RKO (cell line): ENCODE results near the gene IPPK.

Source experiments
- DNase-seq: peaks from one replicate; pipeline ENCODE4 v3.0.0-alpha.2; 2016; ENCODE audit warnings: low spot score

IPPK gene, protein sequence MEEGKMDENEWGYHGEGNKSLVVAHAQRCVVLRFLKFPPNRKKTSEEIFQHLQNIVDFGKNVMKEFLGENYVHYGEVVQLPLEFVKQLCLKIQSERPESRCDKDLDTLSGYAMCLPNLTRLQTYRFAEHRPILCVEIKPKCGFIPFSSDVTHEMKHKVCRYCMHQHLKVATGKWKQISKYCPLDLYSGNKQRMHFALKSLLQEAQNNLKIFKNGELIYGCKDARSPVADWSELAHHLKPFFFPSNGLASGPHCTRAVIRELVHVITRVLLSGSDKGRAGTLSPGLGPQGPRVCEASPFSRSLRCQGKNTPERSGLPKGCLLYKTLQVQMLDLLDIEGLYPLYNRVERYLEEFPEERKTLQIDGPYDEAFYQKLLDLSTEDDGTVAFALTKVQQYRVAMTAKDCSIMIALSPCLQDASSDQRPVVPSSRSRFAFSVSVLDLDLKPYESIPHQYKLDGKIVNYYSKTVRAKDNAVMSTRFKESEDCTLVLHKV

DNA sequence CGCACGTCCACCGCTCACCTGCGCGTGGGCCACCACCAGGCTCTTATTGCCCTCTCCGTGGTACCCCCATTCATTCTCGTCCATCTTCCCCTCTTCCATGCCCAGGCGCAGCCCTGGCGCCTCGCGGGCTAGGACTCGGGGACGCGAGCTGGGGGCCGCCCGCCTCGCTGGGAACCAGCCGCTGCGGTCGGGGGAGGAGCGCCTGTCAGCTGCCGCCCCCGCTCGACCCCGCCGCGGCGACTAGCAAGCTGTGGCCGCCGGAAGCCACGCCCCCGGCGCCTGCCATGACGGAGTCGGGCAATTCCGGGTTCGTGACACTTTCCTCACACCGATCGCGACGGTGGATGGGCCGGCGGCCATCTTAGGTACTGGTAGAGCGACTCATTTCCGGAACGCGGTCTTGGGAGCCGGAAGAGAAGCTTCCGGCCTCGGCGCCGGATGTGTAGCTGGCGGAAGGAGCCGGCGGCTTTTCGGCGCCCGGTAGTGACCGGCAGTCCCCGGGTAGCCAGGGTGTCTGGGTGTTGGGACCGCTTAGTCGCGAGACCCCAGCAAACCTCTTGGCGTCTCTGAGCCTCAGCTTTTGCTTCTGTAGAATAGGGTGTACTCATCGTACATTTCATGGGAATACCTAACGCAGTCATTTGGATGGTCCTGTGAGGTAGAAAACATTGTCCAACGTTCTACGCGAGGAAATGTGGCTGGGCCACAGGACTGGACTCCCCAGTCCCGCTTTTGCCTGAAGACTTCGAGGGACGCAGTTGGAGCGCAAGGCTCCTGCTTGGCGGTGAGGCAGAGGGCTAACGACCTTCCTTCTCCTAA, at the start of gene IPPK:
TSS of gene IPPK (minus strand) at position 242 of the 819 bp plus-strand sequence. CDS start at position 99, 143 bp downstream.
- peak; percentile 100 for DNase-seq

DNA sequence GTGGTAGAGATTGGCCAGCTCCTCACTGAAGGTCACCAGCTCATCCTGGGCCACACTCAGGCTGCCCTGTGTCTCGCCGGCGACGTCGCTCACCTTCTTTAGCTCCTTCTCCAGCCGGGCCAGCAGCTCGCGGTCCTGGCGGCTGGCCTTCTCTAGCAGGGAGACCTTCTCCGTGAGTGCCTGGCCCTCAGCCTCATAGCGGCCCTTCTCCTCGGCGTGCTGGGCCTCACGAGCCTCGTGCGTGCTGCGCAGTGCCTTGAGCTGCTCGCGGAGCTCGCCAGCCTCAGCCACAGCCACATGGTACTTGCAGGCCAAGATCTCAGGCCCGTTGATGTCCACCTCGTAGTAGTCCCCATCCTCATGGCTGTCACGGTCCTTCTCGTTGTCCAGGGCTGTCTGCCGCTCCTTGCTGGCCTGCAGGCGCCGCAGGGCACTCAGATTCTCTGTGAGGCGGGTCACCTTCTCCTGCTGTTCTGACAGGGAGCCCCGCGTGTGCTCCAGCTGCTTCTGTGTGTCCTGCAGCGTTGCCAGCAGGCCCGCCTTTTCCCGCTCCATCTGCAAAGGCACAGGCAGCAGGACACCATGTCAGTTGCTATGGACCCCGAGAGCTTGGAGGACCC, 49.2 kb upstream of the IPPK start:
- DNase-seq = no peak

DNA sequence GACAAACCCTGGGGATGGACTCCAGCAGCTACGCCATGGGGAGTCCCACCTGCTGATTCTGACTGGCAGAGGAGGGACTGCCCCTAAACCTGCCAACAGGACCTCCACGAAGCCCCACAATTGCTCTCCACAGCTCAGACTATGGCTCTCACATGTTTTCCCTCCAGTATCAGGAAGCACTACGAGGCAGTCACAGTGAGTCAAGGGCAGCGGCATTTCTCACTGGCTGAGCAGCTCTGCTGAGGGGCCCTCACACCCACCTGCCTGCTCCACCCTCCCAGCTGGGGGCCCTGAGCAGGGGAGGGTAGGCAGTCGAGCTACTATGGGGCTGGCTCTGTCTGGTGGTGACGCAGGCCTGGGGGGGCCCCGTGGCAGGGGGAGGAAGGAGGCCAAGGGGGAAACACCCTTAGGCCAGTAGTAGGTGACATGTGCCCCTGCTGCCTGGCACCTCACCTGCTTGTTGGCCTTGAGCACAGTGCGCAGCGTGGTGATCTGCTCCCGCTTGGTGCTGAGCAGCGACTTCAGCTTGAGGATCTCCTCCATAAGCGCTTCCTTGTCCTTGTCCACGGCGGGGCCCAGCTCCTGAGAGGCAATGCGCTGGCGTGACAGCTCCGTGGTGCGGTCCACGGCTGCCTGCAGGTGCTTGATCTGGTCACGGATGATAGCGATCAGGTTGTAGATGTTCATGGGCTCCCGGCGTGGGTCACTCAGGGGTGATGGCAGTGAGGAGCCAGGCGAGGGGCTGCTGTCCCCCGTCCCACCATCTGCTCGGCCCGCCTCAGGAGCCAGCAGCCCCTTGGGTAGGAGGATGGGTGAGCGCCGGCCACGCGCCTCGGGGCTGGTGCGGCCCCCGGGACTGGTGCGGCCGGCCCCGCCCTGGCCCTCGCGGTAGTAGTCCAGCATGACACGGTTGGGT, 48.4 kb upstream of the IPPK start:
- no peak for DNase-seq

DNA sequence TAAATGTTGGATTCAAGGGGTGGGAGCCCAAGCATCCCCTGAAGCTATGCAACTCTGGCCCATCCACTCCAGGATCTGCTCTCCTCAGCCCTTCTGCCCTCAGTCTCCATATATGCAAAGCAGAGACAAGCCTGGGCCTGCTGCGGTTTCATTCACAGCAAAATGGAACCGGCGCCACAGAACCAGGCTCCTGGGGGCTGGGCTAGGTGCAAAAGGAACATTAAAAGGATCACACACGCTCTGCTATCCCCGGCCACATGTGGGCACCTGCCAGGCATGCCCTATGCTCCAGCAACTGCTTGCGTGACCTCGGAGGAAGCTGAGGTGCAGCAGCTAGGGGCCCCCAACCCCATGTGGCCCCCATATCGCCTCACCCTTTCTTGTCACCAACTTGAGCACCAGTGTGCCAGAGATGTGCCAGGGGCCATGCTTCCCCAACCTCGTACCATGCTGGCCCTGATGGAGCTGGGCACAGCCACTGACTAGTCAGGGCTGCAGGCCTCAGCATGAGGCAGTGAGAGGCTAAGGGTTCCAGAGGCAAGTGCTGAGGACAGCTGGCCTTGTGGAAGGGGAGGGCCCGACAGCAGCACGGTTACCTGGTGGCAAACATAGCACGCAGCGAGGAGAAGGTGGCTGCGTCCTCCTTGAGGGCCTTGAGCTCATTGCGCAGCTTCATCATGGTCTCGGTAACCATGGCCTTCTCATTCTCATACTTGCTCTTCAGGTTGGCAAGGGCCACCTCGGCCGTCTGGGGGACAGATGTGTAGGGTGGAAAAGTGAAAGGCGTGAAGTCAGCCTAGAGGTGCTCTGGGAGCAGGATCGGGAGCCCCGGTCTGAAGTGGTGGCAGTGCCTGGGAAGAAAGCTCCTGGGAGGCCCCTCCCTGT, 47.5 kb upstream of the IPPK start:
- no peak for DNase-seq

DNA sequence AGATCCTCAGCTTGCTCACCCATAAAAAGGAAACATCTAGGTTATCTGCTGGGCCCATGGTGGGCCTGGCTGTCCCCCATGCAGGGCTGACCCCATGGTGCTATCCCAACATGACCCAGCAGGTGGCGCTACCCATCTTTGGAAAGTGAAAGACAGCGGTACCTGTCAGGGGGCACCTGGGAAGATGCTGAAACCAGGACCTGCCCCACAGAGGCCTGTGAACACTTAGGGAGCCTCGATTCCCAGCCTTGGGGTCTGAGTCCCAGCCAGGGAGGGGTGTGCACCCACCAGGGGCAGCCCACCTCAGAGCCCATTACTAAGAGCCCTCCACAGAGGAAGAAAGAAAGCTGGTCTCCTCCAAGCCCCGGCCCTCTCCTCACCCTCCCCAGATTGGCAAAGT, 46.6 kb upstream of the IPPK start:
- peak; percentile 18 for DNase-seq

DNA sequence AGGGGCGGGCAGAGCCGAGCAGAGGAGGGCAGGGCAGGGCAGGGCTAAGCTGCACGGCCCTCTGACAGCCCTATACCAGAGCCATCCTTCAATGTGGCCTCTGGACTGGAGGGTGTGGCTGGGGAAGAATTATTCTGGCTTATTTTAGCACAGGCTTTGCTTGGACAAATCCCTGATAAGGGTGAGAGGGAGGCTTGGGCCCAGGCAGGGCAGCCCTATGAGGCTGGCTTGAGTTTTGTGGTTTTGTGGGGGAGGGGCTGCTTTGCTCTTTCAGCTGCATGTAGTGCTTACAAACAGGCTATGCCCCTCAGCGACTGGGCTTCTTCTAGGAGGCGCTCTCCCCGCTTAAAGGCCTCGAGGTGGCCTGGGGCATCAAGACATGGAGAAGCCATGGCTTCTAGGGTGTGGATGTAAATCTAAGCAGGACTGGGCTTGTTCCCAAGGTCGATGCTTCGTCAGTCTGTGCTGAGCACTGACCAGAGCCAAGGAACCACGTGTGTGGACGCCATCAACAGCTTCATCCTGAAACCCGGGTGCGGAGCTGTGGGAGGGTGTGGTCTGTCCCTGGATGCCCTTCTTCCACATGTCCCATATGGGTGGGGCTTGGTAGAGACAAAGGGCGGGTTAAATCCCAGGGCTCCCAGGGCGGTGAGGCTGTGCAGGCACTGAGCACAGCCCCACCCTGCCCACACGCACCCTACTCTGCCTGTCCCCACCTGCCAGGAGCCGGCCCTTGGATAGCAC, 45.7 kb upstream of the IPPK start:
- DNase-seq = no peak

DNA sequence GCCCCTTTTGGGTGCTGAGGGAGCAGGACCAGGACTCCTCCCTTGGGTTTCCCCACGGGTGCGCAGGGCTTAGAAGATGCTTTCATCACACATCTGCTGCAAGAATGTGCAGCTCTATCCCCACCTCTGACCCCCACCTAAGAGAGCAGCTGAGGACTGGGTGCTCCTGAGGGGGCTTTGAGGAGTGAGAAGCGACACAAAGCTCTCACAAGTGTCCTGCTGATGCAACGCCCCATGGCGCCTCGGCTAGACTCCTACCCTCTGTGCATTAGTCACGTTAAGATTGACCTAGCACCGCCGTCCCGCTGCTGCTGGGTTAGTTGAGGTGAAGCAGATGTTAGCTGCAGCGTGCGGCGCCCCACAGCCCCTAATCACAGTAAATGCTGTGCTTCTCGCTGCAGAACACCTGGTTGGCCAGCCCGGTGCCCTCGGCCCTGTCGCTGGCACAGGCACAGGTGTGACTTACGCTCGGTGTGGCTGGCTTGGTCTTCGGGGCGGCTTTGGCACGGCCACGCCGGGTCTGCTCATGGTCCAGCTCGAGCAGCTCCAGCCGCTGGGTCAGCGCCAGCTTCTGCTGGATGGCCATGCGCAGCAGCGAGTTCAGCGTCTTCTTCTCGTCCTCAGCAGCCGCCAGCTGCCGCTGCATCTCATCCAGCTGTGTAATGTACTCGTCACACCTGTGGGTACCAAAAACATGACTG, 45.0 kb upstream of the IPPK start:
- DNase-seq = no peak

DNA sequence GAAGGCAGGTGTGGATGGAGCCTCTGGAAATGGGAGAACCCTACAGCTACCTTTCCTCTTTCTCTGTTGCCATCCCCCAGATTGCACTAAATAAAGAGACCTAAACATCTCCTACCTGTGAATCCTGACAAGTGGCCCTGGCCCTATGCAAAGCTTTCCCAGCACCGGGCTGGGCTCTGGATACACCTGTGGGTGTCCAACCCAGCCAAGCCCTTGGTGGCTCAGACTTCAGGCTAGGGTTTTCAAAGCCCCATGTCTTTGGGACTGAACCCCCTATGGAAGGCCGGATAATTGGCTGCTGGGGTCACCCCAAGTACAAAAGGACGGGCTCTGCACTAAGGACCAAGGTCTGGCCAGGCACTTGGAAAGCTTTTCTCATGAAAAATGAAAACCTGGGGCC, 44.1 kb upstream of the IPPK start:
- DNase-seq = no peak

DNA sequence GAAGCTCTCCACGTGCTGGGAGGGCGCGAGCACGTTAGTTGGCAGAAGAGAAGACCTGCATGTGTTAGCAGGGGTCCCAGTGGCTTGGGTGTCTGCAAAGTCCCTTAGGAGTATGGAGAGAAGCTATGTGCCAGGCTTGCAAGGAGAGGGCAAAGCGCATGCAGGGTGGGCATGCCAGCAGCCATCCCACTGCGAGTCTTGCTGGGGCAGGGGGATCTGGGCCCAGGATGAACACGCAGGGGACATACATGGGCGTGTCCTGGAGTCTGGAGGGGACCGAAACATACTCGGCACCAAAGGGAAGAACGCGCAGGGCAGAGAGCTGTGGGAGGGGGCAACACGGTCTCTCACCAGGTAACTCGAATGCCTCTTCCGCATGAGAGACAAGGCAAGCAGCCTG, 43.6 kb upstream of the IPPK start:
- DNase-seq = no peak

DNA sequence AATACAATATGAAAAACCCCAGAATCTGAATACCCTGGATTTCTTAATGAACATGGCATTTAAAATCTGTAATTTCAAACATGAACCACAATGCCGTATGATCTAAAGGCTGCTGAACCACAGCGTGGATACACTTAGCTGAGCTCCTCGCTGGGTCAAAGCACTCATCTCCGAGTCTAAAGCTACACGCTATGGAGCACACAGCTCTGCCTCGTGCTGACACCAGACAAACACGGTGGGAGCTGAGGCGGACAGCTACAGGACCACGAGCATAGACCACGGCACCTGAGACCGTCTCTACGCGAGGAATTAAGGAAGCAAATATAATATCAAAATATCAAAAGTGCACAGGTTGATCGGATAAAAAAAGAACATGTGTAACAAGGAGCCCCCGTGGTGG, 42.8 kb upstream of the IPPK start:
- DNase-seq = no peak

DNA sequence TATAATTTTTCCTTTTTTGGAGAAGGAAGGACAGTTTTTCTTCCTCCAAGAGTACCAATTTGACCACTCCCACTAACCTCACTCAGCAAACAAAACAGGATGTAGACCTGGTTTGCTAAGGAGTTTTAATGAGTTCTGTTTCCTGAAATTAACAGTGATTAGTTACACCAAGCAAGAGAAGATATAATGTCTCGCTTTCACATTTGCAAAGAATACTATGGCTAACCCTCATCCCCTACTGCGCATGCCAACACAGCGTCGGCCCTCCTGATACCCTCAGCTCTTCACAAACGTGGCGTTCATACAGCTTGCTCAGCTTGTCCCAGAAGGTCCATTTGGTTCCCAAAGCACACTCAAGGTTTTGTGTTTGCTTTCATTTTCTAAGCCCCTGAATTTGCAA, 41.9 kb upstream of the IPPK start:
- no peak for DNase-seq

DNA sequence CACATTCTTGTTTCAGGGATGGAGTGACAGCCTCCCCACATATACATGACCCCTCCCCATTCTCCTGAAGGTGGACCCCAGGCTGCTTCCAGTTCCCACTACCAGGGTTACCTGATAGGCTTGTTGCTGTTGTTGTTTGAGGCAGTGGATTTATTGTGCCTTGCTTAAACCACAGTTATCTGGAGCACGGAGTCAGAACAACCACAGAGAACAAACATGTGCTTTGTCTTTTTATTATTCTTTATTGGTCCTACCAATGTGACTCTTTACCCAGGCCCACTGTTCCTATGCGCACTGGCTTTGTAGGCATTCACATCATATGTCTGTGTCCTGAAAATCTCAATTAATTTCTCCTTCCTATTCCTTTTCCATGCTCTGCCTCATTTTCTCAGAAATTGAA, 41.2 kb upstream of the IPPK start:
- no peak for DNase-seq

DNA sequence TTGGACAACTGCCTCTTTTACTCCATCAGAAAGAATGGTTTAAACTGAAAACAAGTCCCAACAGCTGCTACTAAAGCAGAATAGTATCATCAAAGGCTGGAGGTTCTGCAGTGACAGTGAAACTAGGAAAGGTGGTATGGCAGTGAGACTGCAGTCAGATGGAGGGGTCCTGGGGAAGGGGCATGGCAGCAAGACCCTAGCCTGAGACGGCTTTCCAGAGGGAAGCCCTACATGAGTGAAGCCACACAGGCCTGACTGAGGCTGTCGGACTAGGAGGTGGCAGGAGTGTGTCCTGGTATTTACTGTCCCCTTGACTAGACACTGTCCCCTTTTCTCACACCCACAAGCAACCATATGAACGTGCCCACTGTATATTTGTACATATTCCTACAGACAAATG, 40.4 kb upstream of the IPPK start:
- no peak for DNase-seq

DNA sequence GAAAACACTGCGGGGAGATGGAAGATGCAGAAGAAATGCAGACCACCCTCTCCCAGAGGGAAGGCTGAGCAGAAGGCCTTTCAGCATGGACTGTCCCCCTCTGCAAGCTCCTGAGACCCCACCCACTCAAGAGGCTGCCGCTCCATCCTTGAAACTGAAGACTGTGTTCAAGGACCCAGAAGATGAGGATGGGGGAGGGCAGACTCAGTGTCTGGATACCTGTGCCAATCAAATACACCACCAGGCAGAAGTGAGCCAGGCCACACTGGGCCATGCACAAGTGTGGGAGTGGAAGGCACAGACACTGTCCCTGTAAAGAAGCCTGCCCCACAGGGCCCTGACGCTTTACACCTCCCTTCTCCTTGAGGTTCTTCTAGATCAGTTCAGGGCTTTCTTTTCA, 40.0 kb upstream of the IPPK start:
- no peak for DNase-seq

DNA sequence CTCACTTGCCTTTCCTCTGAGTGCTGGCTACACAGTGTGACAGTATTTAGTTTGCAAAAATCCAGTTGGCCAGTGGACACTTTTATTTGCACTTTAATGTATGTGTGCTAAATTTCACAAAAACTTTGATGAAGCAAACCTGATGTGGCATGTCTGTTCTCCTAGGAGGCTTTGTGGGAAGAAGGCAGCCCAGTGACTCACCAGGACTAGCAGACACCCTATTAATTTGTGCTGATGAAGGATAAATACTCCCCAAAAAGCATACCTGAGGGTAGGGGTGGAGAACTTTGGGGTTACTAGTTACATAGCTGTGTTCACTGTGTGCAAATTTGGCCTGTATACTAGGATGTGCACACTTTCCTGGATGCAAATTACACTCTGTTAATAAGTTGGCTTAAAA, 39.3 kb upstream of the IPPK start:
- no peak for DNase-seq

DNA sequence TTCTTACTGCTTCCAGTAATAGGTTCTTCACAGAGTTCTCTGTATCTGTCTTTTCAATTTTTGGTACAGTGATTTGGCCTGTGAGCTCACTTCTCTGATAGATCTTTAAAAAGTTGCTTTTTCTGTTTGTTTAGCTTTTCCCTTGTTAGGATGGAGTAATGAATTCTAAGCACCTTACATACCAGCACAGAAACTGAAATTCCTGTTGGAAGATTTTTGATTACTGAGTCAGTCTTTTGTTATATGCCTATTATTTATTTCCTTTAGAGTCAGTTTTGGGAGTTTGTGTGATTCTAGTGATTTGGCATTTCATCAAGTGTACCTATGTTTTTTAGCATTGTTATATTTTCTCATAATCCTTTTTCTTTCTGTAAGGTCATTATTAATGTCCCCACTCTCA, 37.6 kb upstream of the IPPK start:
- no peak for DNase-seq

DNA sequence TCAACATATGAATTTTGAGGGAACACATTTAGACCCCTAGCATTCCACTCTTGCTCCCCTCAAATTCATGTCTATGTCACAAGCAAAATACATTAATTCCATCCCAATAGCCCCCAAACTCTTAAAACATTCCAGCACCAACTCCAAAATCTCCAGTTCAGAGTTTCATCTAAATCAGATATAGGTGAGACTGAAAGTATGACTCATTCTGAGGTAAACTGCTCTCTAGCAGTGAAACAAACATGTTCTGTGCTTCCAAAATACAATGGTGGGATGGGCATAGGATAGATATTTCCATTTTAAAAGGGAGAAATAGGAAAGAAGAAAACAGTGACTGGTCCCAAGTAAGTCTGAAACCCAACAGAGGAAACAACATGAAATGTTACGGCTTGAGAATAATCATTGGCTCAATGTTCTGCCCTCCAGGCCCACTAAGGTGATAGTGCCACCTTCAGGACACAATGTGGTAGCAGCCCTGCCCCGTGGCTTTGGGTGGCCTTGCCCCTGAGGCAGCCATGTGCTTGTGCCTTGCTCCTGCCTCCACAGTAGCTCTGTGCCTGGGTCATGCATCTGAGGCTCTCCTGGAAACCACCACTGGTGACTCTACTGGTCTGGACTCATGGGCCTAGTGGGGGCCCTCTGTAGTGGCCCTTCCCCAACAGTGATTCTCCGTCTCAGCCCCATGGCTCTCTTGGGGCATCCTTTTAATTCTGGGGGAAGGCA, 36.4 kb upstream of the IPPK start:
- DNase-seq = peak; percentile 41

DNA sequence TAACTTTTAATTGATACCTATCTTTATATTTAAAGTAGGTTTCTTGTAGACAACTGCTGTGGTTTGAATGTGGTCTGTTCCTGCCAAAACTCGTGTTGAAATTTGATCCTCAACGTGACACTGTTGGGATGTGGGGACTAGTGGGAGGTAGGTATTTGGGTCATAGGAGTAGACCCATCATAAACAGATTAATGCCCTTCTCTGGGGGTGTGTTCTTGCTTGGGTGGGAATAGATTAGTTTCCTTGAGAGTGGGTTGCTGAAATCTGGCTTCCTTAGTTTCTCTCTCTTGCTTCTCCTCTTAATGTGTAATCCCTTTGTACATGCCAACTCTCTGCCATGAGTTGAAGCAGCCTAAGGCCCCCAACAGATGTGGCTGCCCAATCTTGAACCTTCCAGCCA, 34.6 kb upstream of the IPPK start:
- no peak for DNase-seq

DNA sequence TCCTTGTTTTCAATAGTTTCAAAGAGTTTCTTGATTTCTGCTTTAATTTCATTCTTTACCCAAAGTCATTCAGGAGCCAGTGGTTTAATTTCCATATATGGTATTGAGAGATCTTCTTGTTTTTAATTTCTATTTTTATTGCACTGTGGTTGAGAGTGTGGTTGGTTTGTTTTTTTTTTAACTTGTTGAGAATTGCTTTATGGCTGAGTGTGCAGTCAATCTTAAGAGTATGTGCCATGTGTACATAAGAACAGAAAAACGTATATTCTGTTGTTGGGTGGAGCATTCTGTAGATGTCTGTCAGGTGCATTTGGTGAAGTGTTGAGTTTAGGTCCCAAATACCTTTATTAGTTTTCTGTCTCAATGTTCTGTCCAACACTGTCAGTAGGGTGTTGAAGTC, 26.7 kb upstream of the IPPK start:
- no peak for DNase-seq
